Measurements from ENCODE around the gene IFT20. TPM values are rescaled to one million over a fixed set of nuclear protein-coding genes. Genes with fewer than 3 reads are reported as not detected.
A peak's percentile ranks its signal among the peaks of the same experiment; 100 is the strongest.

IFT20 gene
- total and polyA plus RNA-seq, 10 donors = 28.4 to 52.8 (median 45.6) TPM

- peaks cover 11 to 27% (median 21%) of the 10 kb centered on the region in 6 donors for H3K4me1 ChIP-seq
- no peaks in the 10 kb centered on the region for H3K9me3 ChIP-seq
- WGBS, 5 donors = 93 to 96% (median 94%) methylated on average over 4 of the region's 4 CpGs
- H3K27me3 ChIP-seq (replicated peaks in 1 of 7) = peaks cover 0 to 4% (median 0%) of the 10 kb centered on the region in 7 donors
- no peak overlapping the region for H3K27ac ChIP-seq
- TF ChIP-seq POLR2A (IDR thresholded peaks at IDR 0.05) (no peak), POLR2AphosphoS5 (IDR thresholded peaks at IDR 0.05) (no peak), CTCF (IDR thresholded peaks at IDR 0.05 in 8 of 11, conservative IDR thresholded peaks at IDR 0.05 in 3 of 11) (no peak)
- H3K4me3 ChIP-seq = no peak overlapping the region
- no peak for DNase-seq
- no peaks in the 10 kb centered on the region for H3K36me3 ChIP-seq
- intact Hi-C loops (cut with DNase I; ENCODE audit: low total_unique reads) = no loop called here
Measured at GRCh38 chr17:28315846-28316705, 19.2 kb downstream of the IFT20 start.

GRCh38 chr17:28313841-28314240, 21.4 kb downstream of the IFT20 start:
- peaks cover 6 to 12% (median 9%) of the 10 kb centered on the region in 6 donors for H3K4me1 ChIP-seq
- intact Hi-C loops (cut with DNase I; ENCODE audit: low total_unique reads) = no loop called here
- no peak overlapping the region for H3K27ac ChIP-seq
- H3K27me3 ChIP-seq (replicated peaks in 1 of 7) = peaks cover 0 to 4% (median 0%) of the 10 kb centered on the region in 7 donors
- H3K9me3 ChIP-seq = no peaks in the 10 kb centered on the region
- H3K4me3 ChIP-seq = no peak overlapping the region
- H3K36me3 ChIP-seq = no peaks in the 10 kb centered on the region
- 84 to 96% (median 89%) methylated on average over 2 of the region's 2 CpGs for WGBS, 5 donors
- DNase-seq = no peak
- no peak for TF ChIP-seq POLR2A (IDR thresholded peaks at IDR 0.05)
- TF ChIP-seq CTCF (IDR thresholded peaks at IDR 0.05 in 8 of 11, conservative IDR thresholded peaks at IDR 0.05 in 3 of 11) = no peak
- no peak for TF ChIP-seq POLR2AphosphoS5 (IDR thresholded peaks at IDR 0.05)

- TF ChIP-seq POLR2A (IDR thresholded peaks at IDR 0.05) (no peak), CTCF (IDR thresholded peaks at IDR 0.05 in 8 of 11, conservative IDR thresholded peaks at IDR 0.05 in 3 of 11) (no peak), POLR2AphosphoS5 (IDR thresholded peaks at IDR 0.05) (no peak)
- 31 to 44% (median 41%) methylated on average over 9 to 38 of the region's 38 CpGs for WGBS, 5 donors
- H3K4me3 ChIP-seq = no peak overlapping the region
- peaks cover 0 to 26% (median 13%) of the 10 kb centered on the region in 7 donors for H3K27me3 ChIP-seq (replicated peaks in 1 of 7)
- no peaks in the 10 kb centered on the region for H3K36me3 ChIP-seq
- peak; percentile 71 for DNase-seq
- no peaks in the 10 kb centered on the region for H3K4me1 ChIP-seq
- no peaks in the 10 kb centered on the region for H3K9me3 ChIP-seq
- H3K27ac ChIP-seq = no peak overlapping the region
- intact Hi-C loops (cut with DNase I; ENCODE audit: low total_unique reads) = no loop called here
Measured at GRCh38 chr17:28306954-28307401, 28.3 kb downstream of the IFT20 start.

GRCh38 chr17:28298449-28298848, 36.8 kb downstream of the IFT20 start:
- H3K4me1 ChIP-seq = peaks cover 0 to 5% (median 0%) of the 10 kb centered on the region in 6 donors
- TF ChIP-seq CTCF (IDR thresholded peaks at IDR 0.05 in 8 of 11, conservative IDR thresholded peaks at IDR 0.05 in 3 of 11) (no peak), POLR2AphosphoS5 (IDR thresholded peaks at IDR 0.05) (no peak), POLR2A (IDR thresholded peaks at IDR 0.05) (no peak)
- no peaks in the 10 kb centered on the region for H3K9me3 ChIP-seq
- H3K27me3 ChIP-seq (replicated peaks in 1 of 7) = no peaks in the 10 kb centered on the region
- H3K4me3 ChIP-seq = no peak overlapping the region
- DNase-seq = no peak
- no peaks in the 10 kb centered on the region for H3K36me3 ChIP-seq
- 74 to 93% (median 89%) methylated on average over 3 of the region's 3 CpGs for WGBS, 5 donors
- intact Hi-C loops (cut with DNase I; ENCODE audit: low total_unique reads) = no loop called here
- H3K27ac ChIP-seq = no peak overlapping the region
